Measurements from ENCODE around the gene LTBP1.
A peak's percentile ranks its signal among the peaks of the same experiment; 100 is the strongest.
"Not testable (repeated sequence)": the region's sequence is repeated elsewhere in the genome, so short reads cannot be mapped to it uniquely, and the experiment has no call there.

Gene LTBP1

GRCh38 chr2:33222309-33222708, 275.6 kb downstream of the LTBP1 start:
- no peak for DNase-seq (ENCODE audit: low spot score)

- DNase-seq (ENCODE audit: low spot score), result no peak
Measured at GRCh38 chr2:33223856-33224255, 277.1 kb downstream of the LTBP1 start.

GRCh38 chr2:33225350-33225749, 278.6 kb downstream of the LTBP1 start:
- DNase-seq (ENCODE audit: low spot score), result no peak

GRCh38 chr2:33226546-33226945, 279.8 kb downstream of the LTBP1 start:
- no peak for DNase-seq (ENCODE audit: low spot score)

- no peak for DNase-seq (ENCODE audit: low spot score)
Measured at GRCh38 chr2:33229646-33230045, 282.9 kb downstream of the LTBP1 start.

- DNase-seq (ENCODE audit: low spot score), result no peak
Measured at GRCh38 chr2:33230195-33230594, 283.4 kb downstream of the LTBP1 start.

GRCh38 chr2:33230842-33231241, 284.1 kb downstream of the LTBP1 start:
- DNase-seq (ENCODE audit: low spot score), result no peak

- DNase-seq (ENCODE audit: low spot score), result not testable (repeated sequence)
Measured at GRCh38 chr2:33235559-33235958, 288.8 kb downstream of the LTBP1 start.

- no peak for DNase-seq (ENCODE audit: low spot score)
Measured at GRCh38 chr2:33236482-33237385, 290.0 kb downstream of the LTBP1 start.

- DNase-seq (ENCODE audit: low spot score), result no peak
Measured at GRCh38 chr2:33238111-33238510, 291.4 kb downstream of the LTBP1 start.

- DNase-seq (ENCODE audit: low spot score), result peak; percentile 16
Measured at GRCh38 chr2:33240178-33240577, 293.4 kb downstream of the LTBP1 start.

- DNase-seq (ENCODE audit: low spot score), result no peak
Measured at GRCh38 chr2:33241072-33241471, 294.3 kb downstream of the LTBP1 start.

GRCh38 chr2:33241581-33241980, 294.8 kb downstream of the LTBP1 start:
- no peak for DNase-seq (ENCODE audit: low spot score)

- peak; percentile 15 for DNase-seq (ENCODE audit: low spot score)
Measured at GRCh38 chr2:33242845-33243244, 296.1 kb downstream of the LTBP1 start.

GRCh38 chr2:33246432-33246831, 299.7 kb downstream of the LTBP1 start:
- no peak for DNase-seq (ENCODE audit: low spot score)

GRCh38 chr2:33247365-33247764, 300.6 kb downstream of the LTBP1 start:
- DNase-seq (ENCODE audit: low spot score), result no peak

GRCh38 chr2:33250417-33251029, 303.8 kb downstream of the LTBP1 start:
- no peak for DNase-seq (ENCODE audit: low spot score)

GRCh38 chr2:33256162-33256755, 309.5 kb downstream of the LTBP1 start:
- no peak for DNase-seq (ENCODE audit: low spot score)

GRCh38 chr2:33258387-33258786, 311.6 kb downstream of the LTBP1 start:
- DNase-seq (ENCODE audit: low spot score), result no peak

GRCh38 chr2:33262097-33262496, 315.3 kb downstream of the LTBP1 start:
- no peak for DNase-seq (ENCODE audit: low spot score)

GRCh38 chr2:33264766-33265165, 318.0 kb downstream of the LTBP1 start:
- DNase-seq (ENCODE audit: low spot score), result no peak

GRCh38 chr2:33265584-33266338, 319.0 kb downstream of the LTBP1 start:
- no peak for DNase-seq (ENCODE audit: low spot score)
